ENCODE measurements around the gene ATG7. TPM values are rescaled to one million over a fixed set of nuclear protein-coding genes. Genes with fewer than 3 reads are reported as not detected.
"Not testable (repeated sequence)": the region's sequence is repeated elsewhere in the genome, so short reads cannot be mapped to it uniquely, and the experiment has no call there.

The ATG7 gene
- total RNA-seq, 2 experiments from 2014 or later = 27.8 to 28.5 TPM

GRCh38 chr3:11565072-11565471 is 292.9 kb downstream of the ATG7 start:
- CTCF ChIA-PET = no interaction called here
- POLR2A ChIA-PET = no interaction called here

- ChIA-PET CTCF (no interaction called here), POLR2A (no interaction called here)
These were observed 293.3 kb downstream of the ATG7 start for GRCh38 chr3:11565492-11565891.

- CTCF ChIA-PET = no interaction called here
These were observed 293.7 kb downstream of the ATG7 start for GRCh38 chr3:11565932-11566331.

GRCh38 chr3:11566478-11566877 is 294.3 kb downstream of the ATG7 start:
- CTCF ChIA-PET = no interaction called here
- POLR2A ChIA-PET = no interaction called here

More at GRCh38 chr3:11565932-11566331, 293.7 kb downstream of the ATG7 start:
- POLR2A ChIA-PET = no interaction called here

GRCh38 chr3:11566916-11567315 is 294.7 kb downstream of the ATG7 start:
- POLR2A ChIA-PET = no interaction called here
- CTCF ChIA-PET = no interaction called here

GRCh38 chr3:11567516-11568467 is 295.6 kb downstream of the ATG7 start:
- POLR2A ChIA-PET = no interaction called here
- CTCF ChIA-PET = no interaction called here

- ChIA-PET CTCF (no interaction called here), POLR2A (no interaction called here)
These were observed 296.4 kb downstream of the ATG7 start for GRCh38 chr3:11568503-11569155.

- CTCF ChIA-PET = no interaction called here
- POLR2A ChIA-PET = no interaction called here
These were observed 297.1 kb downstream of the ATG7 start for GRCh38 chr3:11569156-11569741.

- ChIA-PET CTCF (no interaction called here), POLR2A (no interaction called here)
These were observed 298.1 kb downstream of the ATG7 start for GRCh38 chr3:11570251-11570650.

GRCh38 chr3:11570789-11571495 is 298.7 kb downstream of the ATG7 start:
- POLR2A ChIA-PET = no interaction called here
- CTCF ChIA-PET = no interaction called here

GRCh38 chr3:11572660-11573059 is 300.5 kb downstream of the ATG7 start:
- CTCF ChIA-PET, POLR2A ChIA-PET: not testable (repeated sequence)

- ChIA-PET POLR2A (no interaction called here), CTCF (no interaction called here)
These were observed 302.9 kb downstream of the ATG7 start for GRCh38 chr3:11574981-11575669.

GRCh38 chr3:11575677-11576076 is 303.5 kb downstream of the ATG7 start:
- ChIA-PET POLR2A (no interaction called here), CTCF (no interaction called here)

GRCh38 chr3:11576453-11576852 is 304.3 kb downstream of the ATG7 start:
- CTCF ChIA-PET = no interaction called here

GRCh38 chr3:11578169-11578568 is 306.0 kb downstream of the ATG7 start:
- ChIA-PET POLR2A (no interaction called here), CTCF (interaction anchor here (0.6 kb wide), 1 partner anchor 71 kb away, joined by 3 read pairs; no protein-coding TSS in a partner anchor)

More at GRCh38 chr3:11576453-11576852, 304.3 kb downstream of the ATG7 start:
- POLR2A ChIA-PET = no interaction called here

GRCh38 chr3:11580645-11581044 is 308.4 kb downstream of the ATG7 start:
- POLR2A ChIA-PET = interaction anchor here (0.7 kb wide), 1 partner anchor 1083 kb away, joined by 6 read pairs; the partner anchor contains the start of gene RAF1

GRCh38 chr3:11581237-11582190 is 309.3 kb downstream of the ATG7 start:
- POLR2A ChIA-PET = interaction anchor here (0.7 kb wide), 1 partner anchor 1082 kb away, joined by 6 read pairs; the partner anchor contains the start of gene RAF1

More at GRCh38 chr3:11580645-11581044, 308.4 kb downstream of the ATG7 start:
- CTCF ChIA-PET = interaction anchor here (1.0 kb wide), 1 partner anchor 99 kb away, joined by 3 read pairs; no protein-coding TSS in a partner anchor

More at GRCh38 chr3:11581237-11582190, 309.3 kb downstream of the ATG7 start:
- CTCF ChIA-PET = interaction anchor here (1.0 kb wide), 1 partner anchor 100 kb away, joined by 3 read pairs; no protein-coding TSS in a partner anchor

Data from activated CD8-positive, alpha-beta memory T cell treated with anti-CD3 and anti-CD28 coated beads for 36 hours (primary cell).